ENCODE measurements around the gene KCNB1.

The KCNB1 gene

DNA sequence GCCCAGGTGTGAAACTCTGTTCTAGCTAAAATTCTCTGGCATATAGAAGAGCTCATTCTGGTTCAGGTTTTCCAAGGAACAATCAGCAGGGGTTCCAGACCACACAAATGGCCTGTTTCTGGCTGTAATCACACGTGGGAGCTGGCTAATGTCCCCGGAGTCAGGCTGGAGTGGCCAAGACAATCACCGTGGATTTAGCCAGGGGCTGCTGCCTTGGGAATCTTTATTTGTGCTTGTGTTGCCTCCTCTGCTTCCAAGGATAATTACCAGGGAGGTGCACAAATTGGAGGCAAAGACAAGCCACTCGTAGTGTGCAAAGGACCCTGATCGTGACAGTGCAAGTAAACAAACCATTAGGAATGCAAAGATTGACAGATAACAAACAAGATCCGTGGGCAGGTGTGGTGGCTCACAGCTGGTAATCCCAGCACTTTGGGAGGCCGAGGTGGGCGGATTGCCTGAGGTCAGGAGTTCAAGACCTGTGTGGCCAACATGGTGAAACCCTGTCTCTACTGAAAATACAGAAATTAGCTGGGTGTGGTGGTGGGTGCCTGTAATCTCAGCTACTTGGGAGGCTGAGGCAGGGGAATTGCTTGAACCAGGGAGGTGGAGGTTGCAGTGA lies 77.3 kb downstream of the KCNB1 start:
- DNase-seq: no peak

DNA sequence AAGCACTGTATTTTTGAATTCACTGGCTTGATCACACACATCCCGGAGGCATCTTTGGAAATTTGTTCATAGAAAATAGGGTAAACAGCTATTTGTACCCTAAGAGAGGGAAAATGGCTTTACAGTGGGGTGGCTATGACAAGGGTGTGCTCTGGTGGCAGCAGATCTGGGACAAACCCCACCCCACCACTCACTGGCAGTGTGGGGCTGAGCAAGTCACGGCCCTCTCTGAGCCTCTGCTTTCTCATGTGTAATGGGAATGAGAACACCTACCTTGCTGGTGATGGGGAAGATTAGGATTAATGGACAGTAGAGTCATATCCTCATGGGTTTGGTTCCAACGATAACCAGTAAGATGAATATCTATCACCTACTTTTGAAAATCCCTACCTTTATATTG lies 78.0 kb downstream of the KCNB1 start:
- no peak for DNase-seq

DNA sequence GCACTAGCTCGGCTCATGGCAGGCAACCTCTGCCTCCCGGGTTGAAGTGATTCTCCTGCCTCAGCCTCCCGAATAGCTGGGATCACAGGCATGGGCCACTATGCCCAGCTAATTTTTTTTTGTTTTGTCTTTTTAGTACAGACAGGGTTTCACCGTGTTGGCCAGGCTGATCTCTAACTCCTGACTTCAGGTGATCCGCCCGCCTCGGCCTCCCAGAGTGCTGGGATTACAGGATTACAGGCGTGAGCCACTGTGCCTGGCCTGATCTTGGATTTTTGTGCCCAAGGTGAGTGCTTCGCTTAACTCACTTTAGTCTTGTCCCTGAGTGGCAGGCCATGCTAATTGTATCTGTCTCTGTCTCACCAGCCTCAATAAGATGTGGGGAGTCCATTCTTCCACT lies 78.6 kb downstream of the KCNB1 start:
- no peak for DNase-seq

DNA sequence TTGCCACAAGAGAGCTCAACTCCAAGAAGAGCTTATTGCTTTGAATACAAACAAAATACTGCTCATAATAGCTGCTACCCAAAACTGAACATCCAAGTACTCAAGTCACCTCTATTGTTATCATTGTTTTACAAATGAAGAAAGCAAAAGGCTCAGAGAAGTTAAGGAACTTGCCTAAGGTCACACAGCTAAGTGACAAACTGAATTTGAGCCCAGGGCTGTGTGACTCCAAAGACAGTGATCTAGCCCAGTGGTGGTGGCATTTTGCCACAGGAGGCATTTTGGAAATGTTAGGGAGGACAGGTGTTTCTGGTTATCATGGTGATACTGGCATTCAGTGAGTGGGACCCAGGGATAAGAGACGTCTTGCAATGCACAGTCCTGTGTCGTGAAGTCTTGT lies 79.5 kb downstream of the KCNB1 start:
- DNase-seq: no peak

DNA sequence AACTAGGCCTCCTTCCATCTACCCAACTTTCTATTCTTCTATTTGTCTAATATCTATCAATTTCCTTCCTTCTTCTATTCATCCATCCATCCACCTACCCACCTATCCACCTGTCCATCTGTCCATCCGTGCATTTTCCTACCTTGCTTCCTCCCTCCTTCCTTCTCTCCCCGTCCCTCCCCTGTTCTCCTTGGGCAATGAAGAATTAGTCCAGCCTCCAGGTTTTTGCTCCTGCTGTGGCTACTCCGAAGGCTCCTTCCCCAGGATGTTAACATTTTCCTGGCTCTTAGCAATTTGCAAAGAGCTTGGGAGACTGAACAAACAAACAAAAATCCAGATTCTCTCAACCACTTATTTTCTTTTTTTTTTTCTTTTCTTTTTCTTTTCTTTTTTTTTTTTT lies 81.6 kb downstream of the KCNB1 start:
- DNase-seq: no peak

DNA sequence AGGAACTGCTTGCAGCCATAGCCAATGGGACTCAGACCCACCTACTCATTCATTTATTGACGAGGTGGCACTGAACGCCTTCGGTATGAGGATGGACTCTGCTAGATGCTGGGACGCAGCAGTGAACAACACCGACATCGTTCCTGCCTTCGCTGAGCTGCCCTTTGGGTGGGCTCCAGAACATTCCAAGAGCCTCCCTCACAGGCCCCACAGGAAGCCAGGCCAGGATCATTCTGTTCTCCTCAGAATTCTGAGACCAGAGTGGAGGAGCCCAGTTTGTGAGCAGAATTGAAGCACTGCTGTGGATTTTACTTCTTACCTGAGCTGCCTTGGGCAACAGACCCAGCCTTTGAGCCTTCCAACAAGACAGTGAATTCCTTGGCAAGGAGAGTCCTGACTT lies 82.1 kb downstream of the KCNB1 start:
- no peak for DNase-seq

DNA sequence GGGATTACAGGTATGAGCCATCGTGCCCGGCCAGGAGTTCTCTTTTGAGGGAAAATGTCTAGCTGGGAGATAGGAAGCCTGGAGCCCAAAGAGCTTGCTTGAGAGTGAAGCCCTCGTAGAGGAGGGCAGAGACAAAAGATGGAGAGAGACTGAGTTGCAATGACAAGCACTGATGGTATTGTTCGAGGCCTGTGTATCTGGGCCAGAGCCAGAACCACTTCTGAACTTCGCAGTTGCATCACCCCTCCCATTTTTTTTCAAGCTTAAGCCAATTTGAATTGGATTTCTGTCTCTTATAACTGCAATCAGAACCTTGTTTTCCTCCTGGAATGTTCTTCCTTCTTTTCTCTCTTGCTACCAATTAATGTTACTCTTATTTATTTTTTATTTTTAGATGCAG lies 83.1 kb downstream of the KCNB1 start:
- no peak for DNase-seq

DNA sequence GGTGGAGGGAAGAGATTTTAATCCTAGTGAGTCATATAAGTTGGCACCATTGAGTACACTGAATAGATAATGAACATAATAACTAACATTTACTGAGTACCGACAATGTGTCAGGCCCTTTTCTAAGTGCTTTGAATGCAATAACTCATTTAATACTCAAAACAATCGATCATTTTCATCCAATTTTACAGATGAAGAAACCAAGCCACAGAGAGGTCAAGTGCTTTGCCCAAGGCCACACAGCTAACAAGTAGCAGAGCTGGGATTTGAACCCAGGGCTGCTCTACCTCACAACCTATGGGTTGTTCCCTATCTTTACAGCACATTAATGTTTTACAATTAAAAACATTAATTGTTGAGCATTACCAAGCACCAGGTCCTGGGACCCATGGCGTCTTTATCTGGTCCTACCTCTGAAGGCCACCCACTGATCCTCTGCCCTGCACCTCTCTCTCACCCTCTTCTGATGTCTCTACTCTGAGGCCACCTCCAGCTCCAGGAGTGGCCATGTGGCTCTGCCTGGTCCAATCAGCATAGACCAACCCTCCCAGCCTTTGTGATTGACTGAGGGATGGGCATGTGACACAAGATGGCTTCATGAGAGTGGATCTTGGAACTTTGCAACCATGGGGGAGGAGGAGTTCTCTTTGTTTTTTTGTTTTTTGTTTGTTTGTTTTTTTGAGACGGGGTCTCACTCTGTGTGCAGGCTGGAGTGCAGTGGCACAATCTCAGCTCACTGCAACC lies 83.9 kb downstream of the KCNB1 start:
- no peak for DNase-seq

DNA sequence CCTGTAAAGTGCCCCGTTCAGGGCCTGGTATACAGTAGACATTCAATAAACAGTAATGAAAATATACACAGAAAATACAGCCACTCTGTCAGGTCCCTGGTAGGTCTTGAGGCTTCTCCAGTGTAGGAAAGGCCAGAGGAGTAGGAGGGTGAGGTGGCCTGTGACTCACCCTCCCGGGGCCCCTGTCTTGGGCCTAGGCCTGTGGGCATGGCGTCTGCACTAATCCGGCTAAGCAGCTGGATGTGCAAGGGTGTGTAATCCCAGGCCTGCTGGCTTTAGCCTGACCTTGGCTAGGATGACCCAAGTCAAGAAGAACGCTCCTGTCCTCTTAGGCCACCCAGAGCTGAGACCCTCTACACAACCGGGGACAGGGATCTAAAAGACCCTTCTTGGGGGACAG lies 84.9 kb downstream of the KCNB1 start:
- DNase-seq: no peak

DNA sequence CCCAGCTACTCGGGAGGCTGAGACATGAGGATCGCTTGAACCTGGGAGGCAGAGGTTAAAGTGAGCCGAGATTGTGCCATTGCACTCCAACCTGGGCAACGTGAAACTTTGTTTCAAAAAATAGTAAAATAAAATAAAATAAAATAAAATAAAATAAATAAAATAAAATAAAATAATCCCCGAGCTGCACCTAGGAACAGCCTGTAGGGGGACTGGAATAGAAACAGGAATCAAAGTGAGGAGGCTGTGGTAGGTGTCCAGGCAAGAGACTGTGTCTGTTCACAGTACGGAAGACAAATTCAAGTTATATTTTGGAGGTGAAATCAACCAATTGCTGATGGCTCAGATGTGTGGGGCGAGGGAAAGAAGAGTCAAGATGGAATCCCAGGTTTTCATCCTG lies 86.2 kb downstream of the KCNB1 start:
- DNase-seq: no peak

DNA sequence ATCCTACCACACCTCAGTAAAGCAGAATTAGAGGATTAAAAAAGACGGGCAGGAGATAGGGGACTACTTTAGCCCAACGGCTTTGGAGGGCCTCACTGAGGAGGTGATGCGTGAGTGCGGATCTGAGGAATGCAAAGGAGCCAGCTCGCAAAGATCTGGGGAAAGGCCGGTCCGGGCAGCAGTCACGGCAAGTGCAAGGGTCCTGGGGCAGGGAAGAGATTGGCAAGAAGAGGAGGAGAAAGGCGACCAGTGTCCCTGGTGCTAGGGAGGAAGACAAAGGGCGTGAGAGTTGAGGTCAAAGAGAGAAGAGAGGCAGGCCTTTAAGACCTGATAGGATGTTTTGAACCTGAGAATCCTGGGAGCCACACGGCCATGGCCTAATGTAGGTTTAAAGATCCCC lies 86.8 kb downstream of the KCNB1 start:
- DNase-seq: no peak

DNA sequence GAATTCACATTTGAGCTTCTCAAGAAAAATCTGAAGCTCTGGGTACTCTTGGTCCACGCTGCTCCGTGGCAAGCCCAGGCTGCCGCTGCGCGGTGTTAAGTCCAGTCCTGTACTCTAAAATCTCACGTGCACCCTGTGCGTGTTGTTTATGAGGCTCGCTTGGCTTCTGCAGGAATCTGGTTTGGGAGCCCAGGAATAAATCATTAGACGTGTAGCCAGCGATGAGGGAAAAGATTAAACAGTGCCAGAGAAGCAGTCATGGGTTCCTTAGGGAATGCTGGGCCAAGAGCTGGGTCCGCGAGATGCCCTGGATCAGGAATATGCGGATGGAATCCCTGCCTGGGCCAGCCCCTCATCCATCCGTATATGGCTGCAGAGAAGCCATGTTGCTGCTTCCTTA lies 87.3 kb downstream of the KCNB1 start:
- no peak for DNase-seq

DNA sequence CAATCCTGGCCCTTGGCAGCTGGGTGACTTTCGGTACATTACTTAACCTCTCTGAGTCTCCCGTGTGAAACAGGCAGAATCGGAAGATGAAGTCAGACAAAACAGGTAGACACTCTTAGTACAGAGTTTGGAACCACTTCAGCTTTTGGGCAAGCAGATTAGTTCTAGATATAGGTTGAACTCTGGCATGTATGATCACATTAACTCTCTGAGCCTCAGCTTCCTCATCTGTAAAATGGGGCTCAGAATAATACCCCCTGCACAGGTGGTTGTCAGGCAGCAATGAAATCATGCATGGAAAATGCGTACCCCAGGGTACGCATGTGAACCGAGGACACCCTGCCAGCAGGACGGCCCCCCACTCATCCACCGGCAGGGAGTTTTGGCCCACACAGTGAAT lies 87.7 kb downstream of the KCNB1 start:
- DNase-seq: no peak

DNA sequence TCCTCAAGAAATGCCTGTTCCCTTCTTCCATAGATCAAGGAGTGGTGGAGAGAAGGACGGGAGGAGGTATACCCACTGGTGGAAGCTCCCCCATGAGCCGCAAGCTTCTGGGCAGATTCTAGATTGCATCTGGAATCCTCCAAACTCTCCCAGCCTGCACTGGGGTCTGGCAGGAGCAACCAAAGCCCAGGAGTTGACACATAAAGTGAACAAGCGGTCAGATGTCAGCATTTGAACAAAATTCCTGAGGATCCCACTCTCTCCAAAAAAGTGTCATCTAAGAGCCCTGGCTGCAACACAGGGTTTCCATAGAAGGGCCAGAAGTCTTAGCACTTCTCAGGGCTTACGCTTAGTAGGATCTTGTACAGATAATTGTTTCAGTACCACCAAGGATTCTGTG lies 88.2 kb downstream of the KCNB1 start:
- DNase-seq: no peak

DNA sequence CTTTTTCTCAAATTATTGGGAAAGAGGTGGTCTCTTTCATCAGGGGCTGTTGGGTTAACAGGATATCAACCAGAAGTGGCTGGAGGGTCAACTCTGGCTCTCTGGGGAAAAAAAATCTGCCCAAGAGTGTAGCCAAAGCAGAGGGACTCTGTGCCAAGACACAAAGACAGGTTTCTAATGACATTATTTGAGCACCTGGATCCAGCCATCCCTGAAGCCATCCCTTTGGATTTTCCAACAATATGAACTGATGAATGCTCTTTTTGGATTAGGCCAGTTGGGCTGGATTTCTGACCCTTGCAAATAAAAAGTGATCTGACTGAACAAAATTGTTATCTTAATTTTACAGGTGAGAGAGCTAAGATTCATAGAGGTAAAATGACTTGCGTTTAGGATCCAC lies 88.7 kb downstream of the KCNB1 start:
- DNase-seq: no peak

DNA sequence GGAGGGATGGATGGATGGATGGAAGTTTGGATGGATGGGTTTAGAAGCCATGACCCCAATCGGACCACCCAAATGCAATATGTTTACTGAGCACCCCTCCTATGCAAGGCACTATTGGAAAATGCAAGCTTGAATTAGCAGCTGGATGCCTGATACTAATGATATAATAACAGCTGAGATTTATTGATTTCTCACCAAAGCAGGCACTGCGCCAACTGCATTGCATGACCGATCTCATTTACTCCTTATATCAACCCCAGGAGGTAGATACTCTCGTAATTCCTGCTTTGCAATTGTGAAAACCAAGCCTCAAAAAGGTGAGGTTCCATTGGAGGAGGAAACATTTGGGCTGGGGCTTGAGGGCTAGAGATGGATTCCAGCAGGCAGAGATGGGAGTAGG lies 89.7 kb downstream of the KCNB1 start:
- no peak for DNase-seq

DNA sequence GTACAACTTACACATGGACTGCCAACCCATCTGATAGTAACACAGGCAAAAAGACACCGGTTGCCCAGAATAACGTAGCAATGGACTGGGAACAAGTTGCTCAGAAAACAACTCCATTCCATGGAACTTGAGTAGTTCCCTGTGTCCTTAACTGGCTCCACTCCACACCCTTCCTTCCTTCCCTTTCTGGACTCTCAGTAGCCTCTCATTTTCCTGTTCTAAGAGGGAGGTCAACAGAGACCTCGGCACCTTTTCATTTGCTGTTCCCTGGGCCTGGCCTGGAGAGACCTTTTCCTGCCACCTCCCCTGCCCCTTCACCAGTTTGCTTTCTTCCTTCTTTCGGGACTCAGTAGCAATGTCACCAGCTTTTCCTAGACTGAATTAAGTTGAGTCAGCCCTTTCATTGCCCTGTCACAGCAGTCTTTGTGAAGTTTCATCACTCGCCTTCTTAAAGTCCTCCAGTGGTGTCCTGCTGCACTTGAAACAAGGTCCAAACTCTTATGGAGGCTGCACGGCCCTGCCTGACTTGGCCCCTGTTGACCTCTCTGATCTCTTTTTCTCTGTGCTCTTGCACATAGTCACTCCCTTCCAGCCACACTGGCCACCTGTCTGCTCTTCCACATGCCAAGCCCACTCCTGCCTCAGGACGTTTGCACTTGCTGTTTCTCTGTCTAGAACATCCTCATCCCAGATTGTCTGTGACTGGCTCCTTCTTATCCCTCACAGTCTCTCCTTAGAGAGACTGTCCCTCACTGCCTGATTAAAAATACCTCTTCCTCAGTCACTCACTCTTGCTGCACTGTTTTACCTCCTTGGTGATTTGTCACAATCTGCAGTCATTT lies 90.8 kb downstream of the KCNB1 start:
- DNase-seq: no peak

DNA sequence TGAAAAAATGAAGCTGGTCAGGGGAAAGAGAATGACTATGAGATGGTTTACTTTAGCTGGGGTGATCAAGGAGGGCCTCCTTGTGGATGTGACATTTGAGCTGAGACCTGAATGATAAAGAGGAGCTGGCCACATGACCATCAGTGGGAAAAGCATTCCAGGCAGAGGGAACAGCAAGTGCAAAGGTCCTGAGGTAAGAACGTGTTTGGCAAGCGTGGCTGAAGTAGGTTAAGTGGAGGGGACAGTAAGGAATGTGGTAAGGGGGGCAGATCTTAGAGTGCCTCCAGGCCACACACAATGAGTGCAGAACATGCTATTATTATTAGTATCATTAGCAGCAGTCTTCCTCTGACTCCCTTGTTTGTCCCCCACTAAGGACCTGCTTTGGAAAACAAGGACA lies 92.6 kb downstream of the KCNB1 start:
- no peak for DNase-seq

DNA sequence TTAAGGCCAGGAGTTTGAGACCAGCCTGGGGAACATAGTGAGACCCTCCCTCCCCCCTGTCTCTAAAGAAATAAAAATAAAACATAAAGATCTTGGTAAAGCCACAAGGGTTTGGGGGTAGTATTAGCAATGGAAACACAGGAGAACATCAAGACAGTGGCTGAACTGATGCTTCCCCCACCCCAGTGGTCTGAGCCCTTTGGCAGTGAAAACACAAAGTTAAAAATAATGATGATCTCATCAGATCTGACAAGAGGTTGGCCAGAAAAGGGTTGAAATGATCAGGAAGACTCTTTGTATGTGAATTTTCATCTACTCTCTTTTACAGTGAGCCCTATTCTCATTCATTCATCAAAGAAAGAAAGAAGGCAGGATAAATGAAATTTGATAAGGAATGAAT lies 93.7 kb downstream of the KCNB1 start:
- no peak for DNase-seq

DNA sequence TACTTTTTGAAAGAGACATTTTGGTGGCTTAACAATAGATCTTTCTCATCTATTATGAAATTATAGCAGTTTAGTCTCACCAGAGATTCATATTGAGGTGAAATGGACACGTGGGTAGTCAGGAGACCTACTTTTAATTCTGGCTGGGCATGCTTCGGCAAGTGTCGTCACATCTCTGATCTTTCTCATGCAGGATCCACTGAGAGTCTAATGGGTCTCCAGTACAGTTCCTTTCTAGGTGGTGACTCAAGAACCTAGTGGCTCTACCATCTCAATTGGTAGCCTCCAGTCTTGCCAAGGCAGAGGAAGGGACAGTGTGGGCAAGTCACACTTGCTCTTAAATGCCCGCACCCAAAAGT lies 94.9 kb downstream of the KCNB1 start:
- DNase-seq: no peak

DNA sequence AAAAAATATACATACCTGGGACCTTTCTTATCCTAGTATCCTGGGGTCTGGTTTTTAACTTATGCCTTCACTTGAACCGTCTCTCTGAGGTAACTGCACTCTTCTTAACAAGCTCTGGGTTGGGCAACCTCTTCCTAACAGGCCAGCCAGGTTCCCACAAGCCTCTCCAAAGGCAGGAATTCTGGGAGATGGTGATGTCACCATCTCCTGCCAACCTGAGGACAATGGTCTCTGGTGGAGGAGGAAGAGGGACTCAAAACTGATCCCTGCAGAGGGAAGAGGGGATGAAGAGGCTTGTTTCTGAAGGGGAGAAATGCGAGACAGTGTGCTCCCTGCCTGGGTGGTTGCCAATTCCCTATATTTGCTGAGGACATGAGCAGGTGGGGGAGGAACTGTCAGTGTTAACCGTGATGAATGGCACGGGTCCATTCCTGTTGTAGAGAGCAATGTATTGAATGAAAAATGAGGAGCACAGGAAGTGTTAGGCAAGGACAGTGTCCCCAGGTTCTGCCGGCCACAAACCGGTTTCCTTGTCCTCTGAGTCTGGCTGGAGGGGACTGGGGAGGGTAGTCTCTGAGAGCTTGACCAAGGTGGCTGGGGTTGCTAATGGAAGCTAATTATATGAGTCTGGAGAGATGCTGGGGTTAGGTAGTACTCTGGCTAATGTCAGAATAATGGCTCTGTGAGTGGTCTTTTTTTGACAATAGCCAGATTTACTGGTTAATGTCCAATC lies 95.5 kb downstream of the KCNB1 start:
- DNase-seq: no peak

DNA sequence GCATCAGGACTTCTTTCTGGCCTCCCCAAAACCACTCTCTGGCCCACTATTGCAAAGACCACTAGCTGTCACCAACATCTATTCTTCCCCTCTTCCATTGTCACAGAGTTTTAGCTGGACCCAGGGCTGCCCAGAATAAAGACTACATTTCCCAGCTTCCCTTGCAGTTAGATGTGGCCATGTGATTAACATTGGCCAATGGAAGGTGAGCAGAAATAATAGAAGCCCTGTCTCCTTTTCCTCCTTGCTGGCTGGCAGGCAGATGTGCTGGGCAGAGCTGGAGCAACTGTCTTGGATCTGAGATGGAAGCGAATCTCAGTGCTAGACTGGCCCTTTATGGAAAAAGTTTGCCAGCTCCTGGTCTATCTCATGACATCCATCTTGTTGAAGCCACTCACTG lies 97.0 kb downstream of the KCNB1 start:
- DNase-seq: peak; percentile 13

All from CD4-positive, alpha-beta T cell treated with Interleukin-17A for 1 hour (primary cell).